ENCODE measurements around the gene SLC35F5. TPM values are rescaled to one million over a fixed set of nuclear protein-coding genes. Genes with fewer than 3 reads are reported as not detected.

SLC35F5 gene
- total and polyA plus RNA-seq, 2 experiments from 2014 or later: 10.9 to 30.5 TPM

- H3K27ac Mint-ChIP-seq: no peak overlapping the region
- no peak overlapping the region for H3K4me3 Mint-ChIP-seq
- H3K27me3 Mint-ChIP-seq (ENCODE audit: insufficient read depth, low read depth, poor library complexity): peaks cover 44% of the 10 kb centered on the region
These were observed 80.6 kb downstream of the SLC35F5 start for GRCh38 chr2:113675875-113676274.

More at GRCh38 chr2:113675875-113676274, 80.6 kb downstream of the SLC35F5 start:
- peaks cover 99% of the 10 kb centered on the region for H3K27me3 ChIP-seq (ENCODE audit: insufficient read depth)
- H2AFZ ChIP-seq: peak overlapping the region; percentile 63
- H3K79me2 ChIP-seq (replicated peaks; ENCODE audit: insufficient read depth): no peaks in the 10 kb centered on the region
- H3K9me2 ChIP-seq (ENCODE audit: insufficient read depth): no peaks in the 10 kb centered on the region
- ATAC-seq (no peak; the same call in 2 of the 3 replicates), DNase-seq (ENCODE audit: low spot score) (peak; percentile 7)
- Mint-ChIP-seq H3K4me1 (peaks cover 23% of the 10 kb centered on the region), H3K9me3 (no peaks in the 10 kb centered on the region; the same call in 2 of the 3 replicates), H3K36me3 (ENCODE audit: low read depth) (no peaks in the 10 kb centered on the region)
- H3K36me3 ChIP-seq (ENCODE audit: insufficient read depth): no peaks in the 10 kb centered on the region
- no peaks in the 10 kb centered on the region for H3F3A ChIP-seq (replicated peaks; ENCODE audit: low read depth)
- H3K4me3 ChIP-seq: no peak overlapping the region
- H3K4me1 ChIP-seq (ENCODE audit: insufficient read depth): peaks cover 14% of the 10 kb centered on the region; the same call in 1 of the 2 replicates
- H3K27ac ChIP-seq (ENCODE audit: low read depth): no peak overlapping the region
- TF ChIP-seq CREB1 (CRISPR knock-in tag; IDR thresholded peaks at IDR 0.05; ENCODE audit: low read depth) (no peak), ZNF331 (CRISPR knock-in tag; IDR thresholded peaks at IDR 0.05; ENCODE audit: low read depth) (no peak), NANOG (IDR thresholded peaks at IDR 0.05; ENCODE audit: borderline replicate concordance) (no peak), ZNF114 (CRISPR knock-in tag; IDR thresholded peaks at IDR 0.05) (no peak), STAT1 (IDR thresholded peaks at IDR 0.05; ENCODE audit: unreplicated experiment) (no peak), REST (IDR thresholded peaks at IDR 0.05; ENCODE audit: unreplicated experiment) (no peak), ZNF462 (CRISPR knock-in tag; IDR thresholded peaks at IDR 0.05) (no peak)
- no peaks in the 10 kb centered on the region; the same call in none of the 2 replicates for H4K20me1 ChIP-seq (replicated peaks; ENCODE audit: insufficient read depth)
- H3K4me2 ChIP-seq: no peak overlapping the region

Data from GM23338 (cell line).